ENCODE results near the gene IFIT3. TPM values are rescaled to one million over a fixed set of nuclear protein-coding genes. Genes with fewer than 3 reads are reported as not detected.

The IFIT3 gene
- total RNA-seq, 1 donor from 2014 or later = not detected

DNA sequence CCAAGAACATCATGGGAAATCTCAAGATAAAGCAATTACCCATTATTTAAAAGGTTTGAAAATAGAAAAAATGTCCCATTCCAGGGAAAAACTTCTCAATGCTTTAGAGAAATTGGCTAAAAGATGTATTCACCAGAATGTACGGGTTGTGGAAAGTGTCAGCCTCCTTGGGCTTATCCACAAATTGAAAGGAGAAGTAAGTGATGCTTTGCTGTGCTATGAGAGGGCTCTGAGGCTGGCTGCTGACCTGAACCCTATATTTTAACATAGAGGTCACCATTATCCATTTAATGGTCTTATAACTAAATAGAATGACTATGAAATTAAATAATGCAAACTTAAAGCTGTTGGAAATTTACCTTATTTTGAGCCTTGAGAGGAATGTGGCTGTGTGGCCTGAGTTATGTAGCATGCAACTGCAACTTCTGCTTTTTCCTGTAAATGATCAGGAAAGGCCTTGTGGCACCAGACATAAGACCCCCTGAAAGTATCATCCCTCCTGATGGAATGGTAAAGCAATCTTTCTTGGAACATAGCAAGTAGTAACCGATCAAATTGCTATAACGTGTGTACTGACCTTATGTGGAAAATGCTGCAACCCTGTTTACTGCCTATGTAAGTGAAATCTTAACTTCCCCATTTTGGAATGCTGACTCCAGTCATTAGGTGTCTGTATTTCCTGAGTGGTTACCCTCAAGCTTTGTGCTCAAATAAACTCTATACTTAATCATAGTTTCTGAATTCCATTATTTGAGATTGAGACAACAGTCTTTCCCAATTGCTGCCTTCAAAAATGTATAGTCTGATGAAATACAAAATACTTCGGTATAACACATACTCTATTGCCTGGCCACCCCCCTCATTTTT lies 56.9 kb downstream of the IFIT3 start:
- H3K9me3 Mint-ChIP-seq (ENCODE audit: low read depth) = no peaks in the 10 kb centered on the region
- no peaks in the 10 kb centered on the region for H3K36me3 Mint-ChIP-seq (ENCODE audit: insufficient read depth)
- TF ChIP-seq, protein P1, sequence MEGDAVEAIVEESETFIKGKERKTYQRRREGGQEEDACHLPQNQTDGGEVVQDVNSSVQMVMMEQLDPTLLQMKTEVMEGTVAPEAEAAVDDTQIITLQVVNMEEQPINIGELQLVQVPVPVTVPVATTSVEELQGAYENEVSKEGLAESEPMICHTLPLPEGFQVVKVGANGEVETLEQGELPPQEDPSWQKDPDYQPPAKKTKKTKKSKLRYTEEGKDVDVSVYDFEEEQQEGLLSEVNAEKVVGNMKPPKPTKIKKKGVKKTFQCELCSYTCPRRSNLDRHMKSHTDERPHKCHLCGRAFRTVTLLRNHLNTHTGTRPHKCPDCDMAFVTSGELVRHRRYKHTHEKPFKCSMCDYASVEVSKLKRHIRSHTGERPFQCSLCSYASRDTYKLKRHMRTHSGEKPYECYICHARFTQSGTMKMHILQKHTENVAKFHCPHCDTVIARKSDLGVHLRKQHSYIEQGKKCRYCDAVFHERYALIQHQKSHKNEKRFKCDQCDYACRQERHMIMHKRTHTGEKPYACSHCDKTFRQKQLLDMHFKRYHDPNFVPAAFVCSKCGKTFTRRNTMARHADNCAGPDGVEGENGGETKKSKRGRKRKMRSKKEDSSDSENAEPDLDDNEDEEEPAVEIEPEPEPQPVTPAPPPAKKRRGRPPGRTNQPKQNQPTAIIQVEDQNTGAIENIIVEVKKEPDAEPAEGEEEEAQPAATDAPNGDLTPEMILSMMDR (IDR thresholded peaks at IDR 0.05; ENCODE audit: unreplicated experiment) = no peak
- H3K27ac Mint-ChIP-seq = no peak overlapping the region
- no peak overlapping the region for H3K4me3 Mint-ChIP-seq (ENCODE audit: low read depth)
- peaks cover 6% of the 10 kb centered on the region for H3K4me1 Mint-ChIP-seq (ENCODE audit: low read depth)
- no peak for DNase-seq (ENCODE audit: low spot score, unreplicated experiment)
- peaks cover 7% of the 10 kb centered on the region for H3K27me3 Mint-ChIP-seq

DNA sequence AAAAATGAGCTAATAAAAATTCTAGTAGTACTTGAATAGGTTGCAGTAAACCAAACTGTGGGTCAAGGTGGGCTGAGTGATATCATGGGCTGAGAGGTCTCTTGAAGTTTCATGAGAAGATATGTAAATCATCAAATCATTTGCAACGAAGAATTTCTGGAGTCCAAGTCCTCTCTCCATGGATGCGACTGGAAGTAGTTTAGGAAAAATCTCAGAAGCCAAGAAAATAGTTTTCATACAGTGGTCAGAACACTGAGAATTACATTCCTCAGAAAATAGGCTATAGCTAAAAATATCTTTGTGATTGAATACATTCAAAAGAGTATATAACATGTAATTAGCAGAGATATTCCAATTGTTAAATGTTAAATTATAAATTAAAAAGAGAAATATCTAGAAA lies 61.0 kb downstream of the IFIT3 start:
- H3K4me1 Mint-ChIP-seq (ENCODE audit: low read depth) = peaks cover 6% of the 10 kb centered on the region
- TF ChIP-seq, protein P1 (IDR thresholded peaks at IDR 0.05; ENCODE audit: unreplicated experiment) = no peak
- no peaks in the 10 kb centered on the region for H3K27me3 Mint-ChIP-seq
- no peaks in the 10 kb centered on the region for H3K9me3 Mint-ChIP-seq (ENCODE audit: low read depth)
- no peak overlapping the region for H3K27ac Mint-ChIP-seq
- no peak for DNase-seq (ENCODE audit: low spot score, unreplicated experiment)
- H3K4me3 Mint-ChIP-seq (ENCODE audit: low read depth) = no peak overlapping the region
- no peaks in the 10 kb centered on the region for H3K36me3 Mint-ChIP-seq (ENCODE audit: insufficient read depth)

DNA sequence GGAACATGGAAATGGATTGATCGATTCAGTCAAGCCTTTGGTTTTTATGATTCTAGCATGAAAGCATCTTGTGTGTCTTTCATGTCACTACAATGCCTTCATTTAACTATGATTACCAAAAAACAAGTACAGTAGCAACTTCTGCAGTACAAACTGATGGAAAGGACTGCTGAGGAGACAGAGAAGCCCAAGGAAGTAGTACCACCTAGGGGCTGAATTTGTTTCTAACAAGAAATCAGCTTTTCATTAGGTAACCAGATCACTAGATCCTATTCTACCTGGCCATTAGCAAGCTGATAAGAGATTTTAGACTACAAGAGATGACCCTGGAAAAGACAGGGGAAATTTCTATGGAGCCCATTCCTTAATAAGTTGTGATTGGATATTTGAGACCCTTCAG lies 61.5 kb downstream of the IFIT3 start:
- H3K27me3 Mint-ChIP-seq = no peaks in the 10 kb centered on the region
- TF ChIP-seq, protein P1 (IDR thresholded peaks at IDR 0.05; ENCODE audit: unreplicated experiment) = peak; percentile 41
- no peaks in the 10 kb centered on the region for H3K36me3 Mint-ChIP-seq (ENCODE audit: insufficient read depth)
- no peak for DNase-seq (ENCODE audit: low spot score, unreplicated experiment)
- H3K4me3 Mint-ChIP-seq (ENCODE audit: low read depth) = no peak overlapping the region
- peaks cover 6% of the 10 kb centered on the region for H3K4me1 Mint-ChIP-seq (ENCODE audit: low read depth)
- H3K9me3 Mint-ChIP-seq (ENCODE audit: low read depth) = no peaks in the 10 kb centered on the region
- no peak overlapping the region for H3K27ac Mint-ChIP-seq

Other genes with a start within 250 kb of the IFIT3 start
- gene CH25H, start 120.7 kb upstream of the IFIT3 start, total RNA-seq = not detected in 2 replicates
- gene LIPA, start 76.2 kb upstream of the IFIT3 start, total RNA-seq = 17.0 and 19.5 TPM in 2 replicates
- gene IFIT2, start 26.0 kb upstream of the IFIT3 start, total RNA-seq = not detected in 2 replicates
- not detected in 2 replicates for gene IFIT1B, start 50.1 kb downstream of the IFIT3 start, total RNA-seq
- gene IFIT1, start 64.6 kb downstream of the IFIT3 start, total RNA-seq = 0.20 and 0.34 TPM in 2 replicates
- gene IFIT5, start 86.6 kb downstream of the IFIT3 start, total RNA-seq = 6.0 and 6.2 TPM in 2 replicates
- gene SLC16A12, start 207.6 kb downstream of the IFIT3 start, total RNA-seq = 16.1 and 20.6 TPM in 2 replicates